ENCODE results near the gene BIK. TPM values are rescaled to one million over a fixed set of nuclear protein-coding genes. Genes with fewer than 3 reads are reported as not detected.
"Not testable (repeated sequence)": the region's sequence is repeated elsewhere in the genome, so short reads cannot be mapped to it uniquely, and the experiment has no call there.

The BIK gene
- polyA plus RNA-seq, 2 donors = 11.4 to 18.5 TPM

DNA sequence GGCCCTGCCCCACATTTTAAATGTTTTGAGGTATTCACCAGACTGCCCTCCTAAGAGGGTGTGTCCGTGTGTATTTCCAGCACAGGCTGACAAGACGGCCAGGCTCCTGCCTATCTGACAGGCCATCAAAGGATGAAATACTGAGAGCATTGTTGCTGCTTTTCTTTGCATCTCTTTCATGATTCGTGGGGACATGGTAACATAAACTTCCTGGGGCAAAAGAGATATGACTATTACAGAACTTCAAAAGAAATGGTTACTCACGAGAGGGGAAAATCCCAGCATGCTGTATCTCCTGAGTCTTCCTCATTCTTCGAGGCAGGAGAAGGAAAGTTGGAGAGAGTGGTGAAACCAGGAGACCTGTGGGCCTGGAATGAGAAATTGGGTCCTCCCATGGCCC, 10.3 kb upstream of the BIK start:
- H3K36me3 ChIP-seq (ENCODE audit: control insufficient read depth in 2 of 2, insufficient read depth in 2 of 2, low read length in 1 of 2) = no peaks in the 10 kb centered on the region
- peaks cover 0 to 5% of the 10 kb centered on the region in 2 donors for H3K4me1 ChIP-seq (ENCODE audit: control insufficient read depth in 2 of 2, insufficient read depth in 2 of 2, low read length in 1 of 2)
- no peak overlapping the region for H3K4me3 ChIP-seq (ENCODE audit: low read depth in 1 of 2, low read length in 2 of 2)
- no peaks in the 10 kb centered on the region for H3K27me3 ChIP-seq (ENCODE audit: control insufficient read depth in 1 of 2, insufficient read depth in 2 of 2, low read length in 2 of 2)
- peaks cover 6 to 10% of the 10 kb centered on the region in 2 donors for H3K9me3 ChIP-seq (ENCODE audit: control insufficient read depth in 2 of 2, insufficient read depth in 1 of 2, low read depth in 1 of 2, low read length in 1 of 2)
- H3K27ac ChIP-seq (ENCODE audit: low read depth in 2 of 2, low read length in 1 of 2) = peak overlapping the region in 1 of 2 donors; percentile 24
- WGBS, 2 donors = 31 to 47% methylated on average over 5 of the region's 5 CpGs

DNA sequence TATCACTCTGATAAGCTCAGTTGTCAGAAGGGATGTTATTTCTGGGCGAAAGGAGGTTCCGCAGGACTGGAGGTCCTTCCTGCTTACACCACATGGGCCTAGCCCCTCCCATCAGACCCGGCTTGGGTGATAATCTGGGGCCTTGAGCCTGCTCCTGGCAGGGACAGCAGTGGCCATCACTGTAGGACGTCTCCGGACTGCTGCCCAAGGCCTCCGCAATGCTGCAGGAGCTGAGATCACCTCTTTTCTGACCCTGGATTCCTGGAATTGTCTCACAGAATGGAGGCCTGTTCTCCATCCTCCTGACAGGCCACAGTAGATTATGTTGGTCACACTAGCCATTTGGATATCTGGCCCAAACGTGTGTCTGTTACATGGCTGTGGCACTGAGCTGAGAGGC, 9.2 kb upstream of the BIK start:
- WGBS, 2 donors = 73 to 79% methylated on average over 7 of the region's 7 CpGs
- Histone ChIP-seq H3K27ac (ENCODE audit: low read depth in 2 of 2, low read length in 1 of 2) (no peak overlapping the region), H3K27me3 (ENCODE audit: control insufficient read depth in 1 of 2, insufficient read depth in 2 of 2, low read length in 2 of 2) (no peaks in the 10 kb centered on the region), H3K4me3 (ENCODE audit: low read depth in 1 of 2, low read length in 2 of 2) (no peak overlapping the region), H3K36me3 (ENCODE audit: control insufficient read depth in 2 of 2, insufficient read depth in 2 of 2, low read length in 1 of 2) (no peaks in the 10 kb centered on the region), H3K4me1 (ENCODE audit: control insufficient read depth in 2 of 2, insufficient read depth in 2 of 2, low read length in 1 of 2) (peaks cover 0 to 5% of the 10 kb centered on the region in 2 donors), H3K9me3 (ENCODE audit: control insufficient read depth in 2 of 2, insufficient read depth in 1 of 2, low read depth in 1 of 2, low read length in 1 of 2) (peaks cover 6 to 8% of the 10 kb centered on the region in 2 donors)

DNA sequence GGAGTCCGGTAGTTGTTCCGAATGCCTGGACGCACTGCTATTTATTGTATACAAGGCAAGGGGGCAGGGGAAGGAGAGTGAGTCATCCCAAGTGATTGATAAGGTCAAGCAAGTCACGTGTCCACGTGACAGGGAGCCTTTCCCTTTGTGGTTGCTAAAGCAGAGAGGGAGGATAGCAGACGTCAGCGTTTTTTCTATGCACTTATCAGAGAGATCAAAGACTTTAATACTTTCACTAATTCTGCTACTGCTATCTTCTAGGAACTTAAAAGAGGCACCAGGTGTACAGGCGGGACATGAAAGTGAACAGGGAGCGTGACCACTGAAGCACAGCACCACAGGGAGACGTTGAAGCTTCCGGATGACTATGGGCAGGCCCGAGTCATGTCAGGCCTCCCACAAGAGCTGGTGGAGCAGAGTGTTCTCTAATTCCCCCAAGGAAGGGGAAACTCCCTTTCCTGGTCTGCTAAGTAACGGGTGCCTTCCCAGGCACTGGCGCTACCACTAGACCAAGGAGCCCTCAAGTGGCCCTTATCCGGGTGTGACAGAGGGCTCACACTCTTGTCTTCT, 6.4 kb upstream of the BIK start:
- WGBS, 2 donors = 51 to 52% methylated on average over 15 of the region's 15 CpGs
- not testable (repeated sequence) for H3K9me3 ChIP-seq (ENCODE audit: control insufficient read depth in 2 of 2, insufficient read depth in 1 of 2, low read depth in 1 of 2, low read length in 1 of 2); H3K27me3 ChIP-seq (ENCODE audit: control insufficient read depth in 1 of 2, insufficient read depth in 2 of 2, low read length in 2 of 2); H3K4me3 ChIP-seq (ENCODE audit: low read depth in 1 of 2, low read length in 2 of 2); H3K36me3 ChIP-seq (ENCODE audit: control insufficient read depth in 2 of 2, insufficient read depth in 2 of 2, low read length in 1 of 2); H3K27ac ChIP-seq (ENCODE audit: low read depth in 2 of 2, low read length in 1 of 2); H3K4me1 ChIP-seq (ENCODE audit: control insufficient read depth in 2 of 2, insufficient read depth in 2 of 2, low read length in 1 of 2)

DNA sequence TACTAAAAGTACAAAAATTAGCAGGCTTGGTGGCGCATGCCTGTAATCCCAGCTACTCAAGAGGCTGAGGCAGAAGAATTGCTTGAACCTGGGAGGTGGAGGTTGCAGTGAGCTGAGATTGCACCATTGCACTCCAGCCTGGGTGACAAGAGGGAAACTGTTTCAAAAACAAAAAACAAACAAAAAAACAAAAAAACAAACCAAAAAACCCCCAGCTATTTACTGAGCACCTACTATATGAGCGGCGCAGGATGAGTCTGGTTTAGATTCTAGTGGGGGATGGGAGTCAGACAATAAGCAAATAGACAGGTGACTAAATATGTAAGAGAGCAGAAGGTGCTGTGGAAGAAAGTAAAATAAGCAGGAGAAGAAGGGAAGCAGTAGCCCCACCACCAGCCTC, 5.6 kb upstream of the BIK start:
- not testable (repeated sequence) for H3K9me3 ChIP-seq (ENCODE audit: control insufficient read depth in 2 of 2, insufficient read depth in 1 of 2, low read depth in 1 of 2, low read length in 1 of 2); H3K4me3 ChIP-seq (ENCODE audit: low read depth in 1 of 2, low read length in 2 of 2); H3K4me1 ChIP-seq (ENCODE audit: control insufficient read depth in 2 of 2, insufficient read depth in 2 of 2, low read length in 1 of 2); H3K27ac ChIP-seq (ENCODE audit: low read depth in 2 of 2, low read length in 1 of 2); H3K27me3 ChIP-seq (ENCODE audit: control insufficient read depth in 1 of 2, insufficient read depth in 2 of 2, low read length in 2 of 2); H3K36me3 ChIP-seq (ENCODE audit: control insufficient read depth in 2 of 2, insufficient read depth in 2 of 2, low read length in 1 of 2)
- WGBS, 2 donors = 99% methylated on average over 3 of the region's 3 CpGs

DNA sequence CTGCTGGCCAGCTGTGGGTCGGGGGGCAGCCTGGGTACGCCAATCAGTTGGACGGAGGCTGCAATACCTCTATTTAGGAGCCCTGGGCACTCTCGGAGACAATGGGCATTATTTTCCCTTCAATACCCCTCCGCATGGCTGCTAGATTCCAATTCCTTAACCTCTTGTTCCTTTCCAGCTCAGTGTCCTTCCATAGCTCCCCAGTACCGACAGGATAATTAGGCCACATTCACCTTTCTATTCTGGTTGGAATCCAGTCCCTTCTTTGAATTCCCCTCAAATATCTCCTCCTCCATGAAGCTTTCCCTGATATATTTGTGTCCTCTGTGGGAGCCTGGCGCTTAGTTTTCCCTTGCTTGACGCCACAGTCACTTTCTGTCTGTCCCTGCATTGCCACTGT, 4.2 kb upstream of the BIK start:
- Histone ChIP-seq H3K27me3 (ENCODE audit: control insufficient read depth in 1 of 2, insufficient read depth in 2 of 2, low read length in 2 of 2) (no peaks in the 10 kb centered on the region), H3K27ac (ENCODE audit: low read depth in 2 of 2, low read length in 1 of 2) (no peak overlapping the region), H3K36me3 (ENCODE audit: control insufficient read depth in 2 of 2, insufficient read depth in 2 of 2, low read length in 1 of 2) (no peaks in the 10 kb centered on the region), H3K4me3 (ENCODE audit: low read depth in 1 of 2, low read length in 2 of 2) (no peak overlapping the region), H3K9me3 (ENCODE audit: control insufficient read depth in 2 of 2, insufficient read depth in 1 of 2, low read depth in 1 of 2, low read length in 1 of 2) (no peaks in the 10 kb centered on the region), H3K4me1 (ENCODE audit: control insufficient read depth in 2 of 2, insufficient read depth in 2 of 2, low read length in 1 of 2) (no peaks in the 10 kb centered on the region)
- 93% methylated on average over 8 of the region's 8 CpGs for WGBS, 2 donors

DNA sequence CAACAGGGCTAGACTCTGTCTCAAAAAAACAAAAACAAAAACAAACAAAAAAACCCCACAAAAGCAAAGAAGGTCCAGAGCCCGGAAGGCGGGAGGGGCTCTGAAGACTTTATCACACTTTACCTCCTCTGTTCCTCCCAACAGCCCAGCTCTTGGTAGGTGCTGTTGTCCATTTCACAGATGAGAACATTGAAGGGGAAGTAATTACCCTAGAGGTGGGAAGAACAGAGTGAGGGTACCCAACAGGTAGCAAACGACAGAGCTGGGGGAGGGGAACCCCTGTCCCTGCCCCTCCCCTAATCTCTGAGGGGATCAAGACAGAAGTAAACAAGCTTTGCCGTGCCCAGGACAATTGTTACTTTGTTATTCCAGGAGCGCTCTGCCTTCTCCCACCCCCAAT, 1.0 kb upstream of the BIK start:
- Histone ChIP-seq H3K27me3 (ENCODE audit: control insufficient read depth in 1 of 2, insufficient read depth in 2 of 2, low read length in 2 of 2) (no peaks in the 10 kb centered on the region), H3K27ac (ENCODE audit: low read depth in 2 of 2, low read length in 1 of 2) (no peak overlapping the region), H3K4me1 (ENCODE audit: control insufficient read depth in 2 of 2, insufficient read depth in 2 of 2, low read length in 1 of 2) (peaks cover 0 to 4% of the 10 kb centered on the region in 2 donors), H3K4me3 (ENCODE audit: low read depth in 1 of 2, low read length in 2 of 2) (no peak overlapping the region), H3K36me3 (ENCODE audit: control insufficient read depth in 2 of 2, insufficient read depth in 2 of 2, low read length in 1 of 2) (no peaks in the 10 kb centered on the region), H3K9me3 (ENCODE audit: control insufficient read depth in 2 of 2, insufficient read depth in 1 of 2, low read depth in 1 of 2, low read length in 1 of 2) (no peaks in the 10 kb centered on the region)
- WGBS, 2 donors = 44 to 50% methylated on average over 5 of the region's 5 CpGs

DNA sequence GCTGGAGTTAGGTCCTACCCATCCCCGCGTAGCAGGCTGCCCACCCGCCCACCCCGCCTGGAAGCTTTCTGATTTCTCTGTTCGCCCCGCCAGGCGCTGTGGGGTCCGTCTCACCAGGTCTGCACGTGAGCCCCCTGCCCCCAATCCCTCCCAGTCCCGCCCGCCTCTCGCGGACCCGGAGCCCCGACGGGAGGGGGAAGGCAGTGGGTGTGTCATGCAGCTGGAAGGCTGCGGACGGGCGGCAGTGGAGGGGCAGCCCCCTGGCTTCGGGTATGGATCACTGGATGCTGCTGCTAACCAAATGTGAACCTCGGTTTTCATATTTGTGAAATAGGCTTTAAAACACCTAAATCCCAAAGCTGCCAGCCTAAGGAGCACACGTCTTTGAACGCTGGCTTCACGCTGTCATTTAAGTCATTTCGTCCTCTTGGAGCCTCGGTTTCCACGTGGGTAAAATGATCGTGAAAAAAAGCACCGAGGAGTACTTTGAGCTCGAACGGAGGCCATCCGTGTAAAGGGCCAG, 568 bp upstream of the BIK start:
- no peaks in the 10 kb centered on the region for H3K9me3 ChIP-seq (ENCODE audit: control insufficient read depth in 2 of 2, insufficient read depth in 1 of 2, low read depth in 1 of 2, low read length in 1 of 2)
- peaks cover 0 to 4% of the 10 kb centered on the region in 2 donors for H3K4me1 ChIP-seq (ENCODE audit: control insufficient read depth in 2 of 2, insufficient read depth in 2 of 2, low read length in 1 of 2)
- no peaks in the 10 kb centered on the region for H3K36me3 ChIP-seq (ENCODE audit: control insufficient read depth in 2 of 2, insufficient read depth in 2 of 2, low read length in 1 of 2)
- peak overlapping the region; percentile 9 to 59 for H3K4me3 ChIP-seq (ENCODE audit: low read depth in 1 of 2, low read length in 2 of 2)
- WGBS, 2 donors = 10 to 15% methylated on average over 32 of the region's 32 CpGs
- H3K27ac ChIP-seq (ENCODE audit: low read depth in 2 of 2, low read length in 1 of 2) = no peak overlapping the region
- H3K27me3 ChIP-seq (ENCODE audit: control insufficient read depth in 1 of 2, insufficient read depth in 2 of 2, low read length in 2 of 2) = no peaks in the 10 kb centered on the region

DNA sequence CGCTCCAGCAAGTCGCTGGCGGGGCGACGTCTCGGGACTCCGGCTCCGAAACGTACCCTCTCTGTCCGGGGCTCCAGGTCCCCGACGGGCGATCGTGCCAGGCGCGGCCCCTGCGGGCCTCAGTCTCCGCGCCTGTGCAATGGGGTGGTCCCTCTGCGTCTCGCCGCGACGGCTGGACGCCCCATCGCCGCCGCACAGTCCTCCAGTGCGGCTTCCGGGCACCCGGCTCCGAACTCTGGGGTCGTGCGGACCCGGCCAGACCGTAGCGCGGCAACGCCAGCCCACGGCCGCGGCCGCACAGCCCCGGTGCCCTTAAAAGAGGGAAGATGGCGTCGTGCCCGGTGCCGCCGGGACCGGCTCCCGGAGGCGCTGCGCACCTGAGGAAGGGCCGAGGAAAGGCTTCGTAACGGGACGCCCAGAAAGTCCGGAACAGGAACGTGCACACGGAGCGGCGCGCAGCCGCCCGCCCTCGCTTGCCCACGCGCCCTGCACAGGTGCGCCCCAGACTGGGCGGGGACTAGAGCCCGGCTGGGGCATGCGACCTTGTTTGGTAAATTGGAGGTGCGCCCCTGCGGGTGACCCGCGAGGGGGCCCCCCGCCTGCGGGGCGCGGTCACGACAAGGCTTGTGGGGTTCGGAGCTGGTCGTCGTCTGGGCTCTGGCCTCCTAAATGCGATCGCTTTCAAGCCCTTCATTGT, 525 bp downstream of the BIK start:
- Histone ChIP-seq H3K27me3 (ENCODE audit: control insufficient read depth in 1 of 2, insufficient read depth in 2 of 2, low read length in 2 of 2) (no peaks in the 10 kb centered on the region), H3K4me3 (ENCODE audit: low read depth in 1 of 2, low read length in 2 of 2) (peak overlapping the region; percentile 59 to 74), H3K36me3 (ENCODE audit: control insufficient read depth in 2 of 2, insufficient read depth in 2 of 2, low read length in 1 of 2) (no peaks in the 10 kb centered on the region), H3K4me1 (ENCODE audit: control insufficient read depth in 2 of 2, insufficient read depth in 2 of 2, low read length in 1 of 2) (peaks cover 0 to 4% of the 10 kb centered on the region in 2 donors), H3K9me3 (ENCODE audit: control insufficient read depth in 2 of 2, insufficient read depth in 1 of 2, low read depth in 1 of 2, low read length in 1 of 2) (no peaks in the 10 kb centered on the region), H3K27ac (ENCODE audit: low read depth in 2 of 2, low read length in 1 of 2) (peak overlapping the region in 1 of 2 donors; percentile 53)
- 2 to 3% methylated on average over 71 to 86 of the region's 86 CpGs for WGBS, 2 donors

DNA sequence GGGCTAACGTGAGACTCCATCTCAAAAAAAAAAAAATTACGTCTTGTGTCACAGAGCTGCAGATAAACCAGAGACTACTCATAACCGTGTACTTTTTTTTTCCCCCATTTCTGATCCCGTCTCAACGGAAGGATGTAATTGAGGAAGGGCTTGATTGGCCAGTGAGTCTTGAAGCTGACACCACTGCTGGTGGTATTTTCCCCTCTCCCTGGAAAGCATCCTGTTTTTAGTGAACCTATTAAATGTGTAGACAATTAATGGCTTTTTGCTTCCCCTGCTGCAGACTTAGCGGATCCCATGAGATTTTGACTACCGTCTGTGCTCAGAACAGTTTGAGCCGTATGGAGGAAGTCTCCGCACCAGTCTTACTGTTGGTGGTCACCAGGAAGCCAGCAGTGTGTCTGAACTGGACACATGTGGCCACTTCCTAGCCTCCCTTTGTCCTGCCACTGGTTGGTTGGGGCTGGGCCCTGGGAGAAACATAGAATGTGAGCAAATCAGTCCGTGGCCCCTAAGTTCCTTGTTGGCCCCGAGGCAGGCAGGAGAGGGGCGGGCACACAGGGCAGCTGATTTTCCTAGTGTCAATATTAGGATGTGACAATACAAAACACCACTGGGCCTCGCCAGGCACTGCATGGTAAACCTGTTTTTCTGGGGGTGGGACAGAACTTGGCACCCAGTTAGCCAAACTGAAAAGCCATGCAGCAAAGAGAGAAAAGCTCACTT, 3.1 kb downstream of the BIK start:
- Histone ChIP-seq H3K36me3 (ENCODE audit: control insufficient read depth in 2 of 2, insufficient read depth in 2 of 2, low read length in 1 of 2) (no peaks in the 10 kb centered on the region), H3K9me3 (ENCODE audit: control insufficient read depth in 2 of 2, insufficient read depth in 1 of 2, low read depth in 1 of 2, low read length in 1 of 2) (no peaks in the 10 kb centered on the region), H3K4me1 (ENCODE audit: control insufficient read depth in 2 of 2, insufficient read depth in 2 of 2, low read length in 1 of 2) (peaks cover 0 to 8% of the 10 kb centered on the region in 2 donors), H3K27me3 (ENCODE audit: control insufficient read depth in 1 of 2, insufficient read depth in 2 of 2, low read length in 2 of 2) (no peaks in the 10 kb centered on the region), H3K4me3 (ENCODE audit: low read depth in 1 of 2, low read length in 2 of 2) (no peak overlapping the region), H3K27ac (ENCODE audit: low read depth in 2 of 2, low read length in 1 of 2) (no peak overlapping the region)
- 50 to 61% methylated on average over 13 of the region's 13 CpGs for WGBS, 2 donors

Data from esophagus (tissue), 2 donors.